Central memory CD4-positive, alpha-beta T cell (primary cell): ENCODE results near the gene SH3BP2.

Source experiments
- DNase-seq: peaks from one replicate; pipeline ENCODE4 v3.0.0; 2022

SH3BP2 gene

DNA sequence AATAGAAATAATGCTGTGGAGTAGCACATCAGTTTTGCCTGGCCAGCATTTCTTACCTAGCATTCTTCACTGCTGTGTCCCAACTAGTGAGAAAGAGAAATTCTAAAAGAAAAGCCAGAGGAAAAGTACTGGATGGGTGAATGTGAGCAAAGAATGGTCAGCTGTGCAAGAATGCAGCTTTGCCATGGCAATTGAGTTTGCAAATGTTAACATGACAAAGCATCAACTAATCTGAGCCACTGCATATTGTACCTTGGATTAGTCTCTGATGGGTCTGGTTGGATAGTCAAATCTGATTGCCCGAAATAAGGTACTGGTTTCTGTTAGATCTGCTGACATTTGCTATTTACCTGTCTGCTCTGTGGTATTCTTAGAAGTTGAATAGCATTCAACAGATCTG lies 89.5 kb downstream of the SH3BP2 start:
- no peak for DNase-seq

DNA sequence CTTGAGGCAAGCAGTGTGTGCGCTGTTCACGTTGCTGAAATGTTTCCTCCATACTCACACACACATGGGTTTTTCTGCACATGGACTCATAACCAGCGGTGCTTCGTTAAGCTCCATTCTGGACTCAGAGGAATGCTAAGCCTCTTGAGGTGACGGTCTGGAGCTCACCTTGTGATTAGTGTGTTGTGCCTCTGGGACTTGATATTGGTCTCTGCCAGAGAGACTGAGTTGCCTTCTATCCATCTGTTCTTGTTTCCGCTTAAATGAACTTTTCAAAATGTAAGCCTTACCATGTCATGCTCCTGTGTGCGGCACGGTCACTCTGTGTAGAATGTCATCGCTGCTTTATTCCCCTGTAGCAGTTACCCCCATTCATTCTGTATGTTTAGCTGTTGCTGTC lies 93.3 kb downstream of the SH3BP2 start:
- no peak for DNase-seq

DNA sequence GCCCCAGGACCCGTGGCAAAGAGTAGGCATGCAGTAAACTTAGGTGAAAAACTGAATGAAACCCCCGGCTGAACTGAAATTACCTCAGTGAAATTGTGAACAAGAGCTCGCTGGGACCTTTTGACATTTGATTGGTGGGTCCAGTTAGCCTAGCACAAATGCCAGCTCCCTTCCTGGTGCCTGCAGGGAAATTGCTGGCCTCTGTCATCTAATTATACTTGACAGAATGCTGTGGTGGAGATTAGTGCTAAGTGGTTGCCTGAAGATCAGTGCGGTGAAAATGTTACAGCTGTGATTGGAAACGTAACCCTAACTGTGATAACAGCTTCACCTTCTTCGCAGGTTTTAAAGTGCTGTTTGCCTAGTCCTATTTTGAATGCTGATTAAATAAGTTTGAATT lies 93.7 kb downstream of the SH3BP2 start:
- no peak for DNase-seq

DNA sequence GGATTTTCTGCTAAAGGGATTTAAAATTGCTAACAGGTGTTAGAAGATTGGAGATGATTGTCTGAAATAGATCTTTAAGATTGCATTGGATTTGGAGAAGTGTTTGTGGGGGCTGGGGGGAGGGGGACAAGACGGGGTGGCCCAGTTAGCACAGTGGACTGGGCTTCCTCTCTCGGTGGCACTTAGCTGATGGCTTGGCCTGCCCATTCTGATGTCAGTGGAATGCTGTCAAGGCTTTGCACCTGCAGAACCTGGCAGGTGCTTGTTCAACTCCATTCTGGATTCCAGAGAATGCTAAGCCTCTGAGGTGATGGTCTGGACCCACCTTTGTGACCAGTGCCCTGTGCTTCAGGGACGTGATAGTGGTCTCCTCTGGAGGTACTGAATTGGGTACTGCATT lies 94.5 kb downstream of the SH3BP2 start:
- no peak for DNase-seq

DNA sequence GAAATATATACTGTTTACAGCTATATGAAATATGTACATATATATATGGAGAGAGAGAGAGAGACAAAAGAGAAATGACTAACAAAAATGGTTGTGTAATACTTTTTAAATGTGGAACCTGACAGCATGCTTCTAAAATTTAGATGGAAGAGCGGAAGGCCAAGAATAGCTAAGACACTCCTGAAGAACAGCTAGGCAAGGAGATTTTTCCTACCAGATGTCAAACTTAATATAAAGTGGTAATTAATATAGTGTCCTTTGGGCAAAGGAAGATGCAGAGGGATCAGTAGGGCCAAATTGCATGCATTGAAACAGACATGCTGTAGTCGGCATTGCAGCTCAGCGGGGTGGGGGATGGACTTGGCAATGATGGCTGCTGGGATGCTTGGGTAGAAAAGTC lies 96.0 kb downstream of the SH3BP2 start:
- DNase-seq, result no peak
